Breast epithelium (tissue), 4 donors: ENCODE results near the gene SMIM13. TPM values are rescaled to one million over a fixed set of nuclear protein-coding genes. Genes with fewer than 3 reads are reported as not detected.

Experiments
- DNase-seq, 2 donors: peaks; one replicate each; pipeline ENCODE4 v3.0.0-alpha.2; 2019; ENCODE audit warnings: low spot score in 2 of 2
- H3K27ac ChIP-seq, 2 donors: fragments of 200-600 bp; sonication (generic) in 1 of 2; one replicate each; pipeline ENCODE4 v1.5.1; 2016 to 2019; ENCODE audit warnings: mild to moderate bottlenecking in 1 of 2
- H3K27me3 ChIP-seq, 2 donors: fragments of 200-600 bp; sonication (generic) in 1 of 2; one replicate each; pipeline versions ENCODE4 v1.5.1 to v1.6.0; 2017 to 2019; ENCODE audit warnings: control low read depth in 1 of 2, mild to moderate bottlenecking in 1 of 2
- H3K36me3 ChIP-seq: fragments of 200-600 bp; one replicate; pipeline ENCODE4 v1.5.1; 2019
- H3K4me1 ChIP-seq, 2 donors: fragments of 200-600 bp; sonication (generic); one replicate each; pipeline ENCODE4 v1.5.1; 2016 to 2019; ENCODE audit warnings: control low read depth in 1 of 2
- H3K4me3 ChIP-seq, 3 donors: fragments of 200-600 bp; sonication (generic); 1 replicate in 2 of 3; 2 replicates in 1 of 3; pipeline ENCODE4 v1.5.1; 2016 to 2019; ENCODE audit warnings: mild to moderate bottlenecking in 3 of 3, moderate library complexity in 2 of 3
- H3K9me3 ChIP-seq, 2 donors: fragments of 200-600 bp; sonication (generic) in 1 of 2; one replicate each; pipeline ENCODE4 v1.5.1; 2016 to 2019; ENCODE audit warnings: control low read depth in 1 of 2
- POLR2A ChIP-seq: fragments of 450-650 bp; IDR thresholded peaks from one replicate; pipeline ENCODE4 v1.6.1; 2016; ENCODE audit warnings: antibody characterized with exemption, mild to moderate bottlenecking, moderate library complexity
- POLR2AphosphoS5 ChIP-seq, 3 donors: sonication (generic); formaldehyde crosslinking; IDR thresholded peaks; one replicate each; pipeline ENCODE4 v1.6.1; 2017; ENCODE audit warnings: antibody characterized with exemption in 3 of 3
- intact Hi-C: fragments of 100-400 bp; cut with DNase I; formaldehyde crosslinking; loops from one replicate; pipeline ENCODE4 v1.15.1; 2023; ENCODE audit warnings: low total_unique reads
- total RNA-seq, 3 donors: library from RNA; depleted of rRNA; stranded (reverse); fragments of >200 nt; gene quantifications; one replicate each; pipeline ENCODE4 v1.1.0, GENCODE V29; 2016
- TF ChIP-seq, protein P1 (sequence below), 3 donors: fragments of 450-650 bp; IDR thresholded peaks; one replicate each; pipeline ENCODE4 v1.5.1; 2016 to 2017; ENCODE audit warnings: antibody characterized with exemption in 3 of 3, mild to moderate bottlenecking in 3 of 3, moderate library complexity in 3 of 3

The SMIM13 gene
- total RNA-seq, 3 donors from 2014 or later: 5.3 to 7.6 (median 6.2) TPM

DNA sequence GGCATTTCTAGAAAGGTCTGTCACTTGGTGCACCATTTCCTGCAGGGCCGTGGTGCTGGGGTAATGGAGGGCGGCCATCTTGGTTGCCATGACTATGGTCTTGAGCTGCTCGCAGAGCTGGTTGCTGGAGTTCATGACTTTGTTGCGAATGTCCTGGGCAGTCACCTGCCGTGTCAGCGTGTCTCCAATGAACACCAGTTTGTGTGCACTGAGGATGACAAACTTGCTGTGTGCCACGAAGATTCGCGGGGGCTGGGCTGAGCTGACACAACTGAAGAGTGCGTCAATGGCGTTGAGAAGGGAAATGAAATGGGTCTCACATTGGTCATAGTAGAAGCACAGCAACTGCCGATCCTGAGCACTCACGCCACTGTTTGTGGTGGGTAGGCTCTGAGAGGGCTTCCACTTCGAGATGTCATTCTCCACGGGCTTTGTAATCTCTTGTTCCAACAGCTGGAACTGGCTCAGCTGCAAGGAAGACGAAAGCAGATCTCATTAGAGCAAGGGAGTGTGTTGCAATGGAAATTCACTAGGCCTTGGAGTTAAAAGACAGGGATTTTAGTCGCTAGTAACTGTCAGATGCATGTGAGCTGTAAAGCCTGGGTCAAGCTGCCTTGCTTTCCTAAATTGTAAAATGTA, 91.7 kb downstream of the SMIM13 start:
- intact Hi-C loops: no loop called here
- peaks cover 9% of the 10 kb centered on the region for H3K36me3 ChIP-seq
- H3K27me3 ChIP-seq: no peaks in the 10 kb centered on the region
- no peaks in the 10 kb centered on the region for H3K9me3 ChIP-seq
- TF ChIP-seq POLR2A (no peak), POLR2AphosphoS5 (IDR thresholded peaks at IDR 0.05) (no peak)
- TF ChIP-seq, protein P1, sequence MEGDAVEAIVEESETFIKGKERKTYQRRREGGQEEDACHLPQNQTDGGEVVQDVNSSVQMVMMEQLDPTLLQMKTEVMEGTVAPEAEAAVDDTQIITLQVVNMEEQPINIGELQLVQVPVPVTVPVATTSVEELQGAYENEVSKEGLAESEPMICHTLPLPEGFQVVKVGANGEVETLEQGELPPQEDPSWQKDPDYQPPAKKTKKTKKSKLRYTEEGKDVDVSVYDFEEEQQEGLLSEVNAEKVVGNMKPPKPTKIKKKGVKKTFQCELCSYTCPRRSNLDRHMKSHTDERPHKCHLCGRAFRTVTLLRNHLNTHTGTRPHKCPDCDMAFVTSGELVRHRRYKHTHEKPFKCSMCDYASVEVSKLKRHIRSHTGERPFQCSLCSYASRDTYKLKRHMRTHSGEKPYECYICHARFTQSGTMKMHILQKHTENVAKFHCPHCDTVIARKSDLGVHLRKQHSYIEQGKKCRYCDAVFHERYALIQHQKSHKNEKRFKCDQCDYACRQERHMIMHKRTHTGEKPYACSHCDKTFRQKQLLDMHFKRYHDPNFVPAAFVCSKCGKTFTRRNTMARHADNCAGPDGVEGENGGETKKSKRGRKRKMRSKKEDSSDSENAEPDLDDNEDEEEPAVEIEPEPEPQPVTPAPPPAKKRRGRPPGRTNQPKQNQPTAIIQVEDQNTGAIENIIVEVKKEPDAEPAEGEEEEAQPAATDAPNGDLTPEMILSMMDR (IDR thresholded peaks at IDR 0.05): no peak
- no peak for DNase-seq
- no peak overlapping the region for H3K4me3 ChIP-seq
- no peak overlapping the region for H3K27ac ChIP-seq
- H3K4me1 ChIP-seq: no peaks in the 10 kb centered on the region

DNA sequence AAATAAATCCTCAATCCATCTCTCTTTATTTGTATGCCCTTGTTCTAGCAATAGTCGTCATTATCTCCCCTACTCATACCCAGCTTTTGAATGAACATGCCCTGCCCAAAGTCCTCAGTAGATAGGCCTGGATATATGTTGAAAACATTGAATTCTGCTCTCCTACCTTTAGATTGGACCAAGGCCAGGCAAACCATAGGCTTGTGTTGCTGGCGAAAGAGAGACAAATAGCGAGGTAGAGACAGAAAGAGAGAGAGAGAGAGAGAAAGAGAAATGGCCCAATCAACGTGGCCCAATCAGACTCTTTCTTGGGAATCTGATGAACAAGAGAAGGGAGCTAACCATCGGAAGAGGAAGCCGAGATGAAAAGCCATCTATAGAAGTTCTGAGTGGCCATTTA, 93.7 kb downstream of the SMIM13 start:
- intact Hi-C loops: no loop called here
- no peak for DNase-seq
- Histone ChIP-seq H3K9me3 (no peaks in the 10 kb centered on the region), H3K4me3 (no peak overlapping the region), H3K4me1 (no peaks in the 10 kb centered on the region), H3K36me3 (peaks cover 9% of the 10 kb centered on the region), H3K27ac (no peak overlapping the region), H3K27me3 (no peaks in the 10 kb centered on the region)
- TF ChIP-seq, protein P1 (IDR thresholded peaks at IDR 0.05): no peak
- no peak for TF ChIP-seq POLR2AphosphoS5 (IDR thresholded peaks at IDR 0.05)

Other genes with a start within 250 kb of the SMIM13 start
- gene GCM2, start 211.8 kb upstream of the SMIM13 start, total RNA-seq: not detected
- gene SYCP2L, start 206.8 kb upstream of the SMIM13 start, total RNA-seq: 1 to 10 TPM; 1.8 to 2.2 (median 2.0) TPM
- gene ELOVL2, start 49.5 kb upstream of the SMIM13 start, total RNA-seq: 10 to 100 TPM in 1 of 3 donors, 1 to 10 TPM in 1, under 1 TPM in 1; 0.64 to 11.1 (median 2.6) TPM
- gene ERVFRD-1, start 17.9 kb downstream of the SMIM13 start, total RNA-seq: under 1 TPM in 1 of 3 donors, not detected in 2; 0.80 TPM
- 100 to 1,000 TPM in 1 of 3 donors, 10 to 100 TPM in 2; 41.4 to 108 (median 79.2) TPM for gene NEDD9, start 138.8 kb downstream of the SMIM13 start, total RNA-seq